ENCODE data around the gene CLIC4. TPM values are rescaled to one million over a fixed set of nuclear protein-coding genes. Genes with fewer than 3 reads are reported as not detected.

CLIC4 gene
- total RNA-seq, 6 experiments from 2014 or later: 35.0 to 63.6 (median 44.3) TPM

GRCh38 chr1:24745711-24746413 lies 615 bp downstream of the CLIC4 start:
- intact Hi-C loops (cut with DNase I): no loop called here
- no peaks in the 10 kb centered on the region for H3K27me3 ChIP-seq
- H3K9me3 ChIP-seq: no peaks in the 10 kb centered on the region
- peak overlapping the region; percentile 78 to 95 (median 91) for H3K4me3 ChIP-seq
- H3K36me3 ChIP-seq: no peaks in the 10 kb centered on the region
- peaks cover 0 to 43% (median 1%) of the 10 kb centered on the region in 4 donors for H3K4me1 ChIP-seq
- H3K27ac ChIP-seq: peak overlapping the region; percentile 69 to 90 (median 89)
- WGBS (ENCODE audit: insufficient coverage, low coverage, low lambda C conversion rate, missing lambda C conversion rate): 3% methylated on average over 15 of the region's 70 CpGs
- TF ChIP-seq CTCF (IDR thresholded peaks at IDR 0.05) (no peak), POLR2A (IDR thresholded peaks at IDR 0.05) (no peak)
- DNase-seq (peak in 2 of 3 donors; percentile 49 to 69), ATAC-seq (peak in 1 of 4 donors; percentile 4)

- H3K36me3 ChIP-seq: no peaks in the 10 kb centered on the region
- no peaks in the 10 kb centered on the region for H3K9me3 ChIP-seq
- ATAC-seq: no peak
- H3K4me3 ChIP-seq: peak overlapping the region in 2 of 3 donors; percentile 15 to 95
- intact Hi-C loops (cut with DNase I): no loop called here
- peak overlapping the region in 1 of 3 donors; percentile 12 for H3K27ac ChIP-seq
- no peak for DNase-seq
- 65% methylated on average over 8 of the region's 14 CpGs for WGBS (ENCODE audit: insufficient coverage, low coverage, low lambda C conversion rate, missing lambda C conversion rate)
- TF ChIP-seq CTCF (IDR thresholded peaks at IDR 0.05): no peak
- TF ChIP-seq POLR2A (IDR thresholded peaks at IDR 0.05): no peak
- no peaks in the 10 kb centered on the region for H3K27me3 ChIP-seq
- peaks cover 0 to 59% (median 9%) of the 10 kb centered on the region in 4 donors for H3K4me1 ChIP-seq
These were observed 3.2 kb downstream of the CLIC4 start for GRCh38 chr1:24748191-24749121.

GRCh38 chr1:24749252-24749651 lies 4.0 kb downstream of the CLIC4 start:
- ATAC-seq: no peak
- intact Hi-C loops (cut with DNase I): no loop called here

GRCh38 chr1:24749886-24750285 lies 4.6 kb downstream of the CLIC4 start:
- H3K4me3 ChIP-seq: no peak overlapping the region
- H3K9me3 ChIP-seq: no peaks in the 10 kb centered on the region
- H3K27ac ChIP-seq: no peak overlapping the region
- no peaks in the 10 kb centered on the region for H3K27me3 ChIP-seq
- intact Hi-C loops (cut with DNase I): no loop called here
- ATAC-seq: no peak
- TF ChIP-seq CTCF (IDR thresholded peaks at IDR 0.05) (no peak), POLR2A (IDR thresholded peaks at IDR 0.05) (no peak)
- H3K4me1 ChIP-seq: peaks cover 0 to 56% (median 15%) of the 10 kb centered on the region in 4 donors
- 88% methylated on average over 2 of the region's 8 CpGs for WGBS (ENCODE audit: insufficient coverage, low coverage, low lambda C conversion rate, missing lambda C conversion rate)
- DNase-seq: no peak
- H3K36me3 ChIP-seq: no peaks in the 10 kb centered on the region

More at GRCh38 chr1:24749252-24749651, 4.0 kb downstream of the CLIC4 start:
- DNase-seq: no peak
- H3K9me3 ChIP-seq: no peaks in the 10 kb centered on the region
- TF ChIP-seq CTCF (IDR thresholded peaks at IDR 0.05): no peak
- no peak for TF ChIP-seq POLR2A (IDR thresholded peaks at IDR 0.05)
- peak overlapping the region in 1 of 3 donors; percentile 12 for H3K27ac ChIP-seq
- 100% methylated on average over 1 of the region's 1 CpG for WGBS (ENCODE audit: insufficient coverage, low coverage, low lambda C conversion rate, missing lambda C conversion rate)
- H3K4me3 ChIP-seq: no peak overlapping the region
- H3K27me3 ChIP-seq: no peaks in the 10 kb centered on the region
- no peaks in the 10 kb centered on the region for H3K36me3 ChIP-seq
- peaks cover 0 to 55% (median 12%) of the 10 kb centered on the region in 4 donors for H3K4me1 ChIP-seq
